Fibroblast of lung (primary cell): ENCODE results near the gene TMSB4X.

Experiments used
- CTCF ChIP-seq, 2 donors: IDR thresholded peaks in 1 of 2; conservative IDR thresholded peaks in 1 of 2; 1 replicate in 1 of 2; 2 replicates in 1 of 2; pipeline ENCODE4 v1.5.1; 2011 to 2012; ENCODE audit warnings: low read length in 2 of 2, control low read depth in 1 of 2, inconsistent platforms in 1 of 2, low read depth in 1 of 2, mild to moderate bottlenecking in 1 of 2
- EZH2 ChIP-seq: IDR thresholded peaks from 2 replicates; pipeline ENCODE4 v1.5.1; 2012; ENCODE audit warnings: low read length, control low read depth, mild to moderate bottlenecking; ENCODE audit errors: missing control alignments

GRCh38 chrX:12945494-12945893, 29.4 kb upstream of the TMSB4X start:
- no peak for TF ChIP-seq CTCF (conservative IDR thresholded peaks at IDR 0.05 in 1 of 2, IDR thresholded peaks at IDR 0.05 in 1 of 2; ENCODE audit: low read depth in 1 of 2, low read length in 2 of 2)
- no peak for TF ChIP-seq EZH2
